Suppressor macrophage treated with lipopolysaccharide for 1 hour (primary cell): ENCODE results near the gene MAP1LC3A.

Experiments used
- DNase-seq, 3 donors: peaks; one replicate each; pipeline ENCODE4 v3.0.0-alpha.2; 2020 to 2022

The MAP1LC3A gene

GRCh38 chr20:34579191-34579978 lies 20.9 kb downstream of the MAP1LC3A start:
- DNase-seq, result peak; percentile 68 to 76 (median 75)

GRCh38 chr20:34579979-34580940 lies 21.7 kb downstream of the MAP1LC3A start:
- peak in 2 of 3 donors; percentile 24 to 28 for DNase-seq

- DNase-seq, result peak; percentile 68 to 80 (median 77)
Measured at GRCh38 chr20:34581341-34582184, 23.0 kb downstream of the MAP1LC3A start.

- DNase-seq, result no peak
Measured at GRCh38 chr20:34582221-34582620, 23.7 kb downstream of the MAP1LC3A start.

- DNase-seq, result no peak
Measured at GRCh38 chr20:34582911-34583310, 24.4 kb downstream of the MAP1LC3A start.

- no peak for DNase-seq
Measured at GRCh38 chr20:34583544-34583943, 25.0 kb downstream of the MAP1LC3A start.

- no peak for DNase-seq
Measured at GRCh38 chr20:34585019-34585418, 26.5 kb downstream of the MAP1LC3A start.

GRCh38 chr20:34586488-34587163 lies 28.1 kb downstream of the MAP1LC3A start:
- no peak for DNase-seq

- DNase-seq, result no peak
Measured at GRCh38 chr20:34595377-34596184, 37.1 kb downstream of the MAP1LC3A start.

GRCh38 chr20:34600892-34601653 lies 42.6 kb downstream of the MAP1LC3A start:
- no peak for DNase-seq

GRCh38 chr20:34604980-34605788 lies 46.7 kb downstream of the MAP1LC3A start:
- DNase-seq, result no peak

- DNase-seq, result no peak
Measured at GRCh38 chr20:34607066-34607465, 48.5 kb downstream of the MAP1LC3A start.
